HL-60/S4 (cell line): ENCODE data around the gene SLC15A4.
"Not testable (repeated sequence)": the region's sequence is repeated elsewhere in the genome, so short reads cannot be mapped to it uniquely, and the experiment has no call there.

ENCODE experiments used
- in situ Hi-C: fragments of 300-500 bp; cut with MboI; formaldehyde crosslinking; loops from 2 replicates; pipeline ENCODE4 v1.14.3; 2022; ENCODE audit warnings: low sequenced_read_pairs

SLC15A4 gene

GRCh38 chr12:128823916-128824839 lies at the start of gene SLC15A4:
Gene SLC15A4, minus strand, starts transcription at chr12:128823958. Its CDS starts 15 bp downstream, at chr12:128823943.
- in situ Hi-C loops = no loop called here

- in situ Hi-C loops = no loop called here
Measured at GRCh38 chr12:128872303-128872702, 48.5 kb upstream of the SLC15A4 start.

- in situ Hi-C loops = no loop called here
Measured at GRCh38 chr12:128871516-128871892, 47.7 kb upstream of the SLC15A4 start.

GRCh38 chr12:128867466-128867865 lies 43.7 kb upstream of the SLC15A4 start:
- in situ Hi-C loops = no loop called here

- in situ Hi-C loops = no loop called here
Measured at GRCh38 chr12:128864516-128865186, 40.9 kb upstream of the SLC15A4 start.

GRCh38 chr12:128863957-128864356 lies 40.2 kb upstream of the SLC15A4 start:
- in situ Hi-C loops = no loop called here

GRCh38 chr12:128861226-128862016 lies 37.7 kb upstream of the SLC15A4 start:
- in situ Hi-C loops = no loop called here

- in situ Hi-C loops = no loop called here
Measured at GRCh38 chr12:128859311-128859710, 35.6 kb upstream of the SLC15A4 start.

GRCh38 chr12:128857133-128857763 lies 33.5 kb upstream of the SLC15A4 start:
- in situ Hi-C loops = no loop called here

GRCh38 chr12:128856791-128857078 lies 33.0 kb upstream of the SLC15A4 start:
- in situ Hi-C loops = no loop called here

- in situ Hi-C loops = no loop called here
Measured at GRCh38 chr12:128856035-128856790, 32.5 kb upstream of the SLC15A4 start.

- in situ Hi-C loops = no loop called here
Measured at GRCh38 chr12:128853600-128854197, 29.9 kb upstream of the SLC15A4 start.

GRCh38 chr12:128852885-128853599 lies 29.3 kb upstream of the SLC15A4 start, which contains the start of gene GLT1D1:
Gene GLT1D1, plus strand, starts transcription at chr12:128853478. Its CDS starts 104 bp downstream, at chr12:128853582.
- in situ Hi-C loops = no loop called here

GRCh38 chr12:128852026-128852698 lies 28.4 kb upstream of the SLC15A4 start:
- in situ Hi-C loops = no loop called here

- in situ Hi-C loops = not testable (repeated sequence)
Measured at GRCh38 chr12:128851429-128851828, 27.7 kb upstream of the SLC15A4 start.

GRCh38 chr12:128850400-128850799 lies 26.6 kb upstream of the SLC15A4 start:
- in situ Hi-C loops = no loop called here

GRCh38 chr12:128849806-128850205 lies 26.0 kb upstream of the SLC15A4 start:
- in situ Hi-C loops = not testable (repeated sequence)

GRCh38 chr12:128848371-128848770 lies 24.6 kb upstream of the SLC15A4 start:
- in situ Hi-C loops = no loop called here

GRCh38 chr12:128846671-128847070 lies 22.9 kb upstream of the SLC15A4 start:
- in situ Hi-C loops = not testable (repeated sequence)
